ENCODE data around the gene KRTAP4-16.
"Not testable (repeated sequence)": the region's sequence is repeated elsewhere in the genome, so short reads cannot be mapped to it uniquely, and the experiment has no call there.

The KRTAP4-16 gene

DNA sequence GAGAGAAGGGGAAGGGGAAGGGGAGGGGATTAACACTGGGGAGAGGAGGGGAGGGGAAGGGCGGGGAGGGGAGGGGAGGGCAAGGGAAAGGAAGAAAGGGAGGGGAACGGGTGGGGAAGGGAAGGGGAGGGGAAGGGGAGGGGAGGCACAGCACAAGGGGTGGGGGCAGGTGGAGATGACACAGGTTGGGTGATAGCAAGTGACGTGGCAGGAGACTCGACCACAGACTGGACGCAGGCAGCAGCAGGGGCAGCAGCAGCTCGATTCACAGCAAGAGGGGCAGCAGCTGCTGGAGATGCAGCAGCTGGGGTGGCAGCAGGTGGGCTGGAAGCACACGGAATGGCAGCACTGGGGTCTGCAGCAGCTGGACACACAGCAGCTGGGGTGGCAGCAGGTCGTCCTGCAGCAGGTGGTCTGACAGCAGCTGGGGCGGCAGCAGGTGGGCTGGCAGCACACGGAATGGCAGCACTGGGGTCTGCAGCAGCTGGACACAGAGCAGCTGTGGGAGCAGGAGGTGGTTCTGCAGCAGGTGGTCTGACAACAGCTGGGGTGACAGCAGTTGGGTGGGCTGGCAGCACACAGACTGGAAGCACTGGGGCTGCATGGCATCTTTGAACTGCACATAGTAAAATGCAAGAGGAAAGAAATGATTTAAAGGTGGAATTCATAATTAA, at the start of gene KRTAP4-16:
Gene KRTAP4-16, minus strand, starts transcription at position 624 of the 674 bp plus-strand sequence. Its CDS starts 0 bp downstream, at position 624.
- TF ChIP-seq, protein P1, sequence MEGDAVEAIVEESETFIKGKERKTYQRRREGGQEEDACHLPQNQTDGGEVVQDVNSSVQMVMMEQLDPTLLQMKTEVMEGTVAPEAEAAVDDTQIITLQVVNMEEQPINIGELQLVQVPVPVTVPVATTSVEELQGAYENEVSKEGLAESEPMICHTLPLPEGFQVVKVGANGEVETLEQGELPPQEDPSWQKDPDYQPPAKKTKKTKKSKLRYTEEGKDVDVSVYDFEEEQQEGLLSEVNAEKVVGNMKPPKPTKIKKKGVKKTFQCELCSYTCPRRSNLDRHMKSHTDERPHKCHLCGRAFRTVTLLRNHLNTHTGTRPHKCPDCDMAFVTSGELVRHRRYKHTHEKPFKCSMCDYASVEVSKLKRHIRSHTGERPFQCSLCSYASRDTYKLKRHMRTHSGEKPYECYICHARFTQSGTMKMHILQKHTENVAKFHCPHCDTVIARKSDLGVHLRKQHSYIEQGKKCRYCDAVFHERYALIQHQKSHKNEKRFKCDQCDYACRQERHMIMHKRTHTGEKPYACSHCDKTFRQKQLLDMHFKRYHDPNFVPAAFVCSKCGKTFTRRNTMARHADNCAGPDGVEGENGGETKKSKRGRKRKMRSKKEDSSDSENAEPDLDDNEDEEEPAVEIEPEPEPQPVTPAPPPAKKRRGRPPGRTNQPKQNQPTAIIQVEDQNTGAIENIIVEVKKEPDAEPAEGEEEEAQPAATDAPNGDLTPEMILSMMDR (IDR thresholded peaks at IDR 0.05; ENCODE audit: low read depth, low read length) = no peak
- H3K4me3 ChIP-seq (replicated peaks in 1 of 2; ENCODE audit: low read depth in 2 of 2, low read length in 2 of 2) = no peak within 1 kb of the TSS
- no peak for DNase-seq (ENCODE audit: low read depth in 2 of 2)

DNA sequence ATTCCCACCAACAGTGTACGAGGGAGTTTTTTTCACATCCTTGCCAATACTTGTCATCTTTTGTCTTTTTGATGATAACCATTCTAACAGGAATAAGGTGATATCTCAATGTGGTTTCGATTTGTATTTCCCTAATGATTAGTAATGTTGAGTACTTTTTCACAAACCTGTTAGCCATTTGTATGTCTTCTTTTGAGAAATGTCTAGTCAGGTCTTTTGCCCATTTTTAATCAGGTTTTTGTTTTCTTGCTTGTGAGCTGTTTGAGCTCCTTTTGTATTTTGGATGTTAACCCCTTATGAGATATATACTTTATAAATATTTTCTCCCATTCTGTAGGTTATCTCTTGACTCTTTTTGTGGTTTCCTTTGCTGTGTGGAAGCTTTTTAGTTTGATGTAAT, 49.5 kb upstream of the KRTAP4-16 start:
- no peak for DNase-seq (ENCODE audit: low read depth in 2 of 2)
- H3K4me3 ChIP-seq (replicated peaks in 1 of 2; ENCODE audit: low read depth in 2 of 2, low read length in 2 of 2) = no peak overlapping the region

DNA sequence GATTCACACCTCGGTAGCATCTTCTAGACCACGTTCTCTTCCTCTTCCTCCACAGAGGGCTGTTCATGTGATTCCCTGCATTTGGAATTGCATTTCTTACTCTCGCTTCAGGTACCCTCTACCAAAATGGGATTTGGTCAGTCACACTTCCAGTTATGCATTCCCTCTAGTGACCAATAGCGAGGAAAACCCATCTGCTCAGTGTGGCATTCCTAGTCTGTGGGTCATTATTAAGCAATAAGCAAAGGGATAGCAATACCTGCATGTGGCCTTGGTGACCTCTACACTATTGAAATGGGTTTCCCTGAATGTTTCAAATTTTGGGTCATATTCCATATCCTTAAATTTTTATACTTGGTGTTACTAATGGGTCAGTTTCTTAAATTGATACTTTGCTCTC, 48.0 kb upstream of the KRTAP4-16 start:
- no peak for DNase-seq (ENCODE audit: low read depth in 2 of 2)
- H3K4me3 ChIP-seq (replicated peaks in 1 of 2; ENCODE audit: low read depth in 2 of 2, low read length in 2 of 2) = no peak overlapping the region
- TF ChIP-seq, protein P1 (IDR thresholded peaks at IDR 0.05; ENCODE audit: low read depth, low read length) = no peak

More for the DNA sequence above, 49.5 kb upstream of the KRTAP4-16 start:
- TF ChIP-seq, protein P1 (IDR thresholded peaks at IDR 0.05; ENCODE audit: low read depth, low read length) = no peak

DNA sequence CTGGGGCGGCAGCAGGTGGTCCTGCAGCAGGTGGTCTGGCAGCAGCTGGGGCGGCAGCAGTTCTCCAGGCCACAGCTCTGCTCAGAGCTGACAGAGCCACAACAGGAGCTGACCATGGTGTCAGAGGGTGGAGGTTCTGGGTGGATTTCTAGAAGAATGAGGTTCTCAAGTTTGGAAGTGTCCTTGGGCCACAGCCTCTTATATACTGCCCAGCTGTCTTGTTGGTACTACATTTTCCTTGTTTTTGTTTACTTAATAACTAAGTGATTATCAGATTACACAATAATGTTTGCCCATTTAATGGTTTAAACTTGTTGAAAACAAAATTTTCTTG, 47.6 kb upstream of the KRTAP4-16 start, which contains the start of gene KRTAP4-5:
Gene KRTAP4-5, minus strand, starts transcription at position 174 of the 334 bp plus-strand sequence. Its CDS starts 58 bp downstream, at position 116.
- no peak within 1 kb of the TSS for H3K4me3 ChIP-seq (replicated peaks in 1 of 2; ENCODE audit: low read depth in 2 of 2, low read length in 2 of 2)
- no peak for DNase-seq (ENCODE audit: low read depth in 2 of 2)
- TF ChIP-seq, protein P1 (IDR thresholded peaks at IDR 0.05; ENCODE audit: low read depth, low read length) = no peak

DNA sequence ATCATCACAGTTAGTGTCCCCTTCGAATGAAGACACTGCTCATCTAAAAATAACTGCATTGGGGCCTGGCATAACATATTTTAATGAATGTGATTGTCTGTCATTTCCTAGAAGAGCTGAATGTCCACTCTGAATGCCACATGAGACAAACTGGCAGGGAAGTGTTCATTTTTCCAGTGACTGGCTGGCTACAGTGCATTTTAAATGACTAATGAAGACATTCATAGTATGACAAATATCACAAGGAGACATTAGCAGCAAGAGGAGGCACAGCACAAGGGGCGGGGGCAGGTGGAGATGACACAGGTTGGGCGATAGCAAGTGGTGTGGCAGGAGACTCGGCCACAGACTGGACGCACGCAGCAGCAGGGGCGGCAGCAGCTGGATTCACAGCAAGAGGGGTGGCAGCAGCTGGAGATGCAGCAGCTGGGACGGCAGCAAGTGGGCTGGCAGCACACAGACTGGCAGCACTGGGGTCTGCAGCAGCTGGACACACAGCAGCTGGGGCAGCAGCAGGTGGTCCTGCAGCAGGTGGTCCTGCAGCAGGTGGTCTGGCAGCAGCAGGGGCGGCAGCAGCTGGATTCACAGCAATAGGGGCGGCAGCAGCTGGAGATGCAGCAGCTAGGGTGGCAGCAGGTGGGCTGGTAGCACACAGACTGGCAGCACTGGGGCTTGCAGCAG, 47.1 kb upstream of the KRTAP4-16 start:
- DNase-seq (ENCODE audit: low read depth in 2 of 2); H3K4me3 ChIP-seq (replicated peaks in 1 of 2; ENCODE audit: low read depth in 2 of 2, low read length in 2 of 2): not testable (repeated sequence)

DNA sequence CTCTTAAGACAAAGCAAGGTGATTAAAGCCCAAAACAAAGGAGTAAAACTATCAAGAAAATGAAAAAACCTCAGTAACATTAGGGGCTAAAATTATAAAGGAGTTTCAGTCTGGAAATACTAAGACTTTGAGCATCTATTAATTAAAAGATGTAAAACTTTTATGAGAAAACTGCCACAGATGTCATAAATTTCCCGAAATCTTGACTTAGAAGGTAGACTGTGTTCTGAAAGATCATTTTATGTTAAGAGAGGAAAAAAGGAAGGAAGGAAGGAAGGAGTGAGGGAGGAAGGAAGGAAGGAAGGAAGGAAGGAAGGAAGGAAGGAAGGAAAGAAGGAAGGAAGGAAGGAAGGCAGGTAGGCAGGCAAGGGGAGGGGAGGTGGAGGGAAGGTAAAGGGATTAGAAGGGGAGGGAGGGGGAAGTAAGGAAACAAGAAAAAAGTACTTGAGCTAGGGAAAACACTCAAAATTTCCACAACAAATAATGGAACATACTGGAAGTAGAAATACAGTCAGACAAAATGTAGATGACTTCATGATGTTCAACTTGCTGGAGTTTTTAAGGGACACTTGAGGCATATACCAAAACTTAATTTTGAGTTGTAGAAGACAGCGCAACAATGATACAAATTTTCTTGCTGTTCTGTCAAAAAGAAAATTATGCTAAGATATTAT, 45.7 kb upstream of the KRTAP4-16 start:
- H3K4me3 ChIP-seq (replicated peaks in 1 of 2; ENCODE audit: low read depth in 2 of 2, low read length in 2 of 2) = no peak overlapping the region
- TF ChIP-seq, protein P1 (IDR thresholded peaks at IDR 0.05; ENCODE audit: low read depth, low read length) = no peak
- no peak for DNase-seq (ENCODE audit: low read depth in 2 of 2)

DNA sequence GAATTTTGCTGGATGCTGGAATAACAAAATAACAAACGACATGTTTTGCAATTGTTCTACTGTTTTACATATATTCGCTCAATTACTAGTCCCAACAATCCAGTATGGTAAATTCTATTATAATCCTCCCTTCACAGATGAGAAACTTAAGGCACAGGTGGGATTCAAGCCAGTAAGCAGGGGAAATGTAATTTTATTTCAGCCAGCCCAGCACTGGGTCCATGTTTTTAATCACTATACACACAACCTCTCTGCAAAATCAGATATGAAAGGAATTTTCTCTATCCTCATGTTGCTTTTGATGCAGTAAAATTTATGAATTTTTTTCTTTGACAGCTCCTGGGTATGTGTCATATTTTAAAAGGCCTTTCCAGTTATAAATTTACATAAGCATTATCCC, 43.3 kb upstream of the KRTAP4-16 start:
- no peak for DNase-seq (ENCODE audit: low read depth in 2 of 2)
- H3K4me3 ChIP-seq (replicated peaks in 1 of 2; ENCODE audit: low read depth in 2 of 2, low read length in 2 of 2) = no peak overlapping the region
- TF ChIP-seq, protein P1 (IDR thresholded peaks at IDR 0.05; ENCODE audit: low read depth, low read length) = no peak

Measured in cardiac fibroblast (primary cell).